Naive B cell (primary cell): Measurements from ENCODE around the gene SLC27A2. TPM values are rescaled to one million over a fixed set of nuclear protein-coding genes. Genes with fewer than 3 reads are reported as not detected.
"Not testable (repeated sequence)": the region's sequence is repeated elsewhere in the genome, so short reads cannot be mapped to it uniquely, and the experiment has no call there.

Experiments
- ATAC-seq, 2 donors: fragments of 150-1000 bp; cut with Tn5 transposase; 2 replicates each; pipeline ENCODE4 v1.10.0; 2021; ENCODE audit warnings: low read depth in 2 of 2, mild to moderate bottlenecking in 2 of 2, moderate library complexity in 2 of 2
- DNase-seq: peaks from one replicate; pipeline ENCODE4 v3.0.0; 2022
- H3K27ac Mint-ChIP-seq, 6 donors: one replicate each; pipeline ENCODE4 v1.8.0; 2020 to 2022; ENCODE audit warnings: mild to moderate bottlenecking in 6 of 6, mixed read lengths in 6 of 6, moderate library complexity in 5 of 6, inconsistent platforms in 2 of 6
- H3K27me3 Mint-ChIP-seq, 3 donors: one replicate each; pipeline ENCODE4 v1.8.0; 2021 to 2022; ENCODE audit warnings: mixed read lengths in 3 of 3, mild to moderate bottlenecking in 1 of 3
- H3K36me3 Mint-ChIP-seq, 2 donors: one replicate each; pipeline ENCODE4 v1.8.0; 2020 to 2022; ENCODE audit warnings: mixed read lengths in 2 of 2, inconsistent platforms in 1 of 2, mild to moderate bottlenecking in 1 of 2
- H3K4me1 Mint-ChIP-seq, 3 donors: one replicate each; pipeline ENCODE4 v1.8.0; 2020 to 2022; ENCODE audit warnings: mixed read lengths in 3 of 3, inconsistent platforms in 1 of 3, mild to moderate bottlenecking in 1 of 3, moderate library complexity in 1 of 3
- H3K4me3 Mint-ChIP-seq, 8 donors: one replicate each; pipeline ENCODE4 v1.8.0; 2020 to 2022; ENCODE audit warnings: mild to moderate bottlenecking in 8 of 8, mixed read lengths in 8 of 8, moderate library complexity in 8 of 8, inconsistent platforms in 2 of 8
- H3K9me3 Mint-ChIP-seq, 7 donors: one replicate each; pipeline ENCODE4 v1.8.0; 2020 to 2022; ENCODE audit warnings: mixed read lengths in 7 of 7, mild to moderate bottlenecking in 5 of 7, inconsistent platforms in 2 of 7, moderate library complexity in 1 of 7
- polyA plus RNA-seq, 6 donors: library from polyadenylated mRNA; unstranded; fragments of 300-500 nt; fragmentation: Illumina TruSeq; gene quantifications; one replicate each; pipeline ENCODE4 v1.2.3, GENCODE V29; 2021; ENCODE audit warnings: low read depth in 6 of 6

The SLC27A2 gene
- polyA plus RNA-seq, 6 donors from 2014 or later: 0.13 to 1.0 TPM; not detected in 4

DNA sequence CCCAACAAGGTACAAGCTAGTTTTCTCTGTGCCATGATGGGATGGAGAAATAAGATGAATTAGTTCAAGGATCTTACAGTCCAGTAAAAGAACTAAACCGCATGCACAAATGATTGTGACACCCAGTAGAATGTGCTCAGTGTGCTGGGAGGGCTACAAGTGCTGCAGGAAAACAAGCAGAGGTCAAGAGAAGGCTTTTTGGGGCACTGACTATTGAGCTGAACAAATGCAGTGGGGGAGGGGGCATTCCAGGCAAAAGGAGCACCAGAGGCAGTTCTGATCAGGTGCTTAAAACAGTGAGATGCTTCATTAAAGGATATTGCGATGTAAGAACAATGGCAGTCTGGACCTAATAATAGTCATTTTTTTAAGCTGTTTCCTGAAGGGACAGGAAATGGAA is 6.0 kb downstream of the SLC27A2 start:
- Mint-ChIP-seq H3K4me1 (peaks cover 17 to 36% (median 26%) of the 10 kb centered on the region in 3 donors), H3K27me3 (peaks cover 6 to 12% (median 8%) of the 10 kb centered on the region in 3 donors), H3K9me3 (no peaks in the 10 kb centered on the region), H3K27ac (no peak overlapping the region), H3K4me3 (no peak overlapping the region), H3K36me3 (no peaks in the 10 kb centered on the region)
- DNase-seq (no peak), ATAC-seq (no peak)

DNA sequence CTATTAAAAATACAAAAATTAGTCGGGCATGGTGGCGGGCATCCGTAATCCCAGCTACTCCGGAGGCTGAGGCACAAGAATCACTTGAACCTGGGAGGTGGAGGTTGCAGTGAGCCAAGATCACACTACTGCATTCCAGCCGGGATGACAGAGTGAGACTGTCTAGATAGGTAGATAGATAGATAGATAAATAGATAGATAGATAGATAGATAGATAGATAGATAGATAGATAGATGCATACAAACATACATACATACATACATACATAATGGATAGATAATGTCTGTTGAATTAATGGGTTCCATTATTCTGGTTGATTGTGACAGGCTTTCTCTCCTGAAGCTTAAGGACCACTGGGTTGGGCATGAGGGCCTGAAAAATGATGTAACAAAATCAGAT is 6.8 kb downstream of the SLC27A2 start:
- peak overlapping the region in 2 of 8 donors; percentile 9 to 37 for H3K4me3 Mint-ChIP-seq
- peaks cover 14 to 35% (median 30%) of the 10 kb centered on the region in 3 donors for H3K4me1 Mint-ChIP-seq

DNA sequence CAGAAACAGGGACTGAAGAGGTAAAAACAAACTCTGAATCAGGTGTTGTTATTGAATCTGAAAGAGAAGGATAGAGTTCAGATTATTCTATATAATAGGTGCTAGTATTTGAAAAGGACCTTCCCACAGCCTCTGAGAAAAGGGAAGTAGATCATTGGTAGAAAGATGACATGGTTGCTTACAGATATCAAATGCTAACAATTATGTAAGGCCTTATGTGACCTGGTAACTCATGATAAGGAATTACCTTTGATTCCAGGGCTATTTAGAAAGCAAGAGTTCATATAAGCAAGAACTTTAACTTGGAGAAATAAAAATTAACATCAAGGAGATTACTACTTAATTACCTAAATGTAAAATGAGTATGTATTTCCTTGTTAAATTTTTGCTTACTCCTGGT is 7.6 kb downstream of the SLC27A2 start:
- Mint-ChIP-seq H3K27ac (peak overlapping the region in 3 of 6 donors; percentile 49 to 80 (median 72)), H3K4me3 (peak overlapping the region in 4 of 8 donors; percentile 22 to 56 (median 40)), H3K4me1 (peaks cover 14 to 35% (median 30%) of the 10 kb centered on the region in 3 donors), H3K9me3 (no peaks in the 10 kb centered on the region), H3K36me3 (no peaks in the 10 kb centered on the region), H3K27me3 (no peaks in the 10 kb centered on the region)
- DNase-seq (no peak), ATAC-seq (peak; percentile 40 to 65)

More for the DNA sequence above, 6.8 kb downstream of the SLC27A2 start:
- peak overlapping the region in 1 of 6 donors; percentile 40 for H3K27ac Mint-ChIP-seq
- ATAC-seq, H3K27me3 Mint-ChIP-seq, H3K9me3 Mint-ChIP-seq, DNase-seq, H3K36me3 Mint-ChIP-seq: not testable (repeated sequence)

DNA sequence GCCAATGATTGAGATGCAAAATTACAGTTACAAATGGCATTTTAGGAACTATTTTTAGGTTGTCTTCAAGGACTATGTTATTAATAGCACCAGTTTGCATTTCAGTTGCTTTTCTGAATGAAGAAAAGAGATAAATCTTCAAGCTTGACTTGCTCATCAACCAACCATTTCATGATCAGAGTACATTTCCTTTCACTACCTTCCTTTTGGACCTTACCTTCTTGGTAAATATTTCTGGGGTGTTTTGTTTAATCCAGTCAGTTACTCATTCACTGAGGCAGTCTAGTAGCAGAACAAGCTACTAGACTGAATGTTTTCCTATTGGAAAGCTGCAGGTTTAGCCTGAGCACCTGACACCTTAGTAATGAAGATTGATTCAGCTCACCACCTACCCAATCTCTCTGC is 8.2 kb downstream of the SLC27A2 start:
- no peaks in the 10 kb centered on the region for H3K9me3 Mint-ChIP-seq
- peak overlapping the region in 2 of 6 donors; percentile 49 to 72 for H3K27ac Mint-ChIP-seq
- ATAC-seq (peak in 1 of 2 donors; percentile 32), DNase-seq (no peak)
- no peaks in the 10 kb centered on the region for H3K36me3 Mint-ChIP-seq
- peaks cover 14 to 35% (median 30%) of the 10 kb centered on the region in 3 donors for H3K4me1 Mint-ChIP-seq
- H3K4me3 Mint-ChIP-seq: peak overlapping the region in 4 of 8 donors; percentile 4 to 56 (median 37)
- peaks cover 0 to 3% (median 0%) of the 10 kb centered on the region in 3 donors for H3K27me3 Mint-ChIP-seq

DNA sequence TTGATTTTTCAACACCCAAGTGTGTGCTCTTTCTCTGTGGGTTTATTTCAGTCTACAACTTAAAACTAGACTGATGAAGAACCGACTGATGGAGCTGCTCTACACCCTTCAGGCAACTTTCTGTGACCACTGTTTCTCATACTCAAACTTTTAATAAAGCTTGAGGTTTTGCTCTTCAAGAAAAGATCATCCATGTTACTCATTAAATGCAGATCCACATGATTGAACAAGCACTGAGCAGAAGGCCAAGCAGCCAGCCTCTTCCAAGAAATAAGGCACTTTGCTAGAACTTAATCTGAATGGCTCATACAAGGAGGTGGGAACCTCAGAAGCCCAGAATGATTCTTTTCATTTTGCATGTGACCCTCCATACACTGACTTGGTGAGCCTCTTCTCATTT is 8.7 kb downstream of the SLC27A2 start:
- Mint-ChIP-seq H3K36me3 (no peaks in the 10 kb centered on the region), H3K4me3 (peak overlapping the region in 2 of 8 donors; percentile 35 to 56), H3K9me3 (no peaks in the 10 kb centered on the region), H3K27ac (no peak overlapping the region), H3K27me3 (peaks cover 0 to 3% (median 0%) of the 10 kb centered on the region in 3 donors), H3K4me1 (peaks cover 14 to 35% (median 30%) of the 10 kb centered on the region in 3 donors)
- DNase-seq (no peak), ATAC-seq (no peak)

DNA sequence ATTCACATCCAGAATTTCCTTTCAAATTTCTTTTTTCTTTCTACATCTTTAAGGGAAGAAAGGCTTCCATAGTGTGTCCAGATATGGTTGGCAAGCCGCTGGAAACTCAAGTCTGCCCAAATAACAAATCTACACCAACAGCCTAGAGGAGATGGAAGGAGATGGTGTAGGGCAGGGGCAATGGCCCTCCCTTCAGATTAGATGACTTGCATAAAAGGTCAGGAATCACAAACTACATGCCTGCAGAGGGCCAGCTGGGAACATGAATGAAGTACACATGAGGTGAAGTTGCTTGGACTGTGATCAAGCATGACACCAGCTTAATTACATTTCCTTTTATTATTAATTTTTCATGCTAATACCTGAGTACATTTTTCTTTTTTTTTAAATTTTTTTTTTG is 10.2 kb downstream of the SLC27A2 start:
- no peaks in the 10 kb centered on the region for H3K36me3 Mint-ChIP-seq
- no peak overlapping the region for H3K27ac Mint-ChIP-seq
- peaks cover 14 to 35% (median 30%) of the 10 kb centered on the region in 3 donors for H3K4me1 Mint-ChIP-seq

DNA sequence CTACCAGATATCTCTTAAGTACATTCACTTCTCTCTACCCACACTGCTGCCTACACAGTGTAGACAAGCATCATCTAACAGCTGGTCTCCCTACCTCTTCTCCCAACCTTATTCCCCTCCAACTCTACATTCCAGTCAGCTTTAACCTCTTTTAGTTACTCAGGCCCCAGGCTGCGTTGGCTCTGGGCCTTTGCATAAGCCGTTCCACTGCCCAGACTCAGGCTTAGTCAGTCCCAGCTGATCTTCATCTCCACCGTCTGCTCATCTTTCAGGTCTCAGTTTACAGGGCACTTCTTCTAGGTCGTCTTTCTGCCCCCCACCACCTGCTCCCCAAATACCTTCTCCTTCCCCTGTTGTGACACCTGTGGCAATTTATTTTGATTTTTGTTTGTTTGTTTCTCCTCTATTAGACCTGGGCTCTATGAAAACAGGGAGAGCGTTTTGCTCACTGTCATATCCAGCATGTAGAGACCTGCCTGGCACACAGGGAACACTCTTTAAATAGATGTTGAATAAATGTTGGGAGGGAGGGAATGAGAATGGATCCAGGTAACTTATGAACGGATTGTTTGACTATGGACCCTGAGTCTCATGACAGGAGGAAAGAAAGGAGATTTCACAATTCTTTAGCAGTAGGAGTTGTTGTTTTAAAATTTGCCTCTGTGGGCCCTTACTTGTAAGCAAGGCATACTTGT is 11.1 kb downstream of the SLC27A2 start:
- Mint-ChIP-seq H3K9me3 (no peaks in the 10 kb centered on the region), H3K4me1 (peaks cover 14 to 33% (median 30%) of the 10 kb centered on the region in 3 donors)

More for the DNA sequence above, 10.2 kb downstream of the SLC27A2 start:
- Mint-ChIP-seq H3K9me3 (no peaks in the 10 kb centered on the region), H3K4me3 (no peak overlapping the region), H3K27me3 (peaks cover 0 to 3% (median 0%) of the 10 kb centered on the region in 3 donors)
- DNase-seq (no peak), ATAC-seq (no peak)

DNA sequence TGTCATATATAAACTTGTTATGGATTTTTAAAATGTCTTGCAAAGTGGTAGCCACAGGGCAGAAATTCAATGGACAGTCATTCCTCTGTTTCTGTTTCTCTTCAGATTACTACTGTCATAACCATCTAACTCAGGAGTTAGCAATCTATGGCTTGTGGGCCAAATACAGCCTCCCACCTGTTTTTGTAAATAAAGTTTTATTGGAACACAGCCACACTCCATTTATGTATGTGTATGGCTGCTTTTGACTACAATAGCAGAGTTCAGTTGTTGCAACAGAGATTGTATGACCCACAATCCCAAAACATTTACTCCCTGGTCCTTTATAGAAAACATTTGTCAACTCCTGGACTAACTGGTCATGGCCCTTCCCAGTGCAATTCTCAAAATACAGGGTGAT is 20.0 kb downstream of the SLC27A2 start:
- Mint-ChIP-seq H3K4me3 (no peak overlapping the region), H3K36me3 (no peaks in the 10 kb centered on the region), H3K27me3 (no peaks in the 10 kb centered on the region), H3K27ac (no peak overlapping the region), H3K4me1 (no peaks in the 10 kb centered on the region), H3K9me3 (no peaks in the 10 kb centered on the region)
- ATAC-seq: no peak
- DNase-seq: no peak

More for the DNA sequence above, 11.1 kb downstream of the SLC27A2 start:
- peak overlapping the region in 2 of 6 donors; percentile 69 to 93 for H3K27ac Mint-ChIP-seq
- no peaks in the 10 kb centered on the region for H3K36me3 Mint-ChIP-seq
- no peak for ATAC-seq
- no peak for DNase-seq
- H3K27me3 Mint-ChIP-seq: peaks cover 0 to 3% (median 0%) of the 10 kb centered on the region in 3 donors
- H3K4me3 Mint-ChIP-seq: peak overlapping the region in 1 of 8 donors; percentile 11

DNA sequence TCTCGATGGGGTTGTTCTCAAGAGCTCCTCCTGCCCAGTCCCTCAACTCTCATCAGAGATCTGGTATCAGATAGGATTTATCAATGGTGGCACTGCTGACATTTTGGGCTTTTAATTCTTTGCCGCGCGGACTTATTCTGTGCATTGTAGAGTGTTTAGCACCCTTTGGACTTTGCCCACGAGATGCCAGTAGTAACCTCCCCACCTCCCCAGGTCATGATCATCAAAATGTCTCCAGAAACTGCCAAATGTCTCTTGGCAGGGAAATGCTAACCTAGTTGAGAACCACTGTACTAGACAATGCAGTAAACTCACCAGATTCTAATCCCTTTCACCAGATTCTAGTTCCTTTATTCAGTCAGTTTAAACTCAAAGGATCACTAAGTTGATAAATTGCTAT is 24.0 kb downstream of the SLC27A2 start:
- H3K27me3 Mint-ChIP-seq: peaks cover 0 to 8% (median 0%) of the 10 kb centered on the region in 3 donors
- peaks cover 4 to 19% of the 10 kb centered on the region in 2 donors for H3K36me3 Mint-ChIP-seq
- no peak for DNase-seq
- no peak overlapping the region for H3K4me3 Mint-ChIP-seq
- no peak for ATAC-seq
- no peak overlapping the region for H3K27ac Mint-ChIP-seq
- H3K9me3 Mint-ChIP-seq: peaks cover 0 to 12% (median 7%) of the 10 kb centered on the region in 7 donors
- no peaks in the 10 kb centered on the region for H3K4me1 Mint-ChIP-seq

DNA sequence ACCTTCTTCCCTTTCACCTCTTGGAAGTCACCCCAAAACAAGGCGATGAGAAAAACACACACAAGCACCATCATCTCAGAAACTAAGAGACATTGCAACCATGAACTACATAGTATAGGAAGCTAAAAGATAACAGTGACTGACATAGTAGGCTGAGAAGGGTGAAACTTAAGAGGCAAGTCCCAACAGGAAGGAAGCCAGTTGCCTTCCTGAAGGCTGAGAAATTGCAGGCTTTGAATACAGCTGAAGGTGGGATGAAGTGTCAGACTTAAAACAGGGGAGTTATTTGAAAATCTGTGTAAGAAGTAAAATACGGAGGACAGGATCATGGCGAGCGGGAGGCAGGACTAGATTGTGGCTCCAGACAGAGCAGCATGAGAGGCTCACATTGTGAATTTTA is 27.8 kb downstream of the SLC27A2 start:
- Mint-ChIP-seq H3K9me3 (peaks cover 6 to 33% (median 25%) of the 10 kb centered on the region in 7 donors), H3K27ac (no peak overlapping the region), H3K27me3 (peaks cover 0 to 8% (median 7%) of the 10 kb centered on the region in 3 donors), H3K4me1 (no peaks in the 10 kb centered on the region), H3K36me3 (peaks cover 19 to 48% of the 10 kb centered on the region in 2 donors), H3K4me3 (no peak overlapping the region)
- no peak for DNase-seq
- ATAC-seq: no peak

DNA sequence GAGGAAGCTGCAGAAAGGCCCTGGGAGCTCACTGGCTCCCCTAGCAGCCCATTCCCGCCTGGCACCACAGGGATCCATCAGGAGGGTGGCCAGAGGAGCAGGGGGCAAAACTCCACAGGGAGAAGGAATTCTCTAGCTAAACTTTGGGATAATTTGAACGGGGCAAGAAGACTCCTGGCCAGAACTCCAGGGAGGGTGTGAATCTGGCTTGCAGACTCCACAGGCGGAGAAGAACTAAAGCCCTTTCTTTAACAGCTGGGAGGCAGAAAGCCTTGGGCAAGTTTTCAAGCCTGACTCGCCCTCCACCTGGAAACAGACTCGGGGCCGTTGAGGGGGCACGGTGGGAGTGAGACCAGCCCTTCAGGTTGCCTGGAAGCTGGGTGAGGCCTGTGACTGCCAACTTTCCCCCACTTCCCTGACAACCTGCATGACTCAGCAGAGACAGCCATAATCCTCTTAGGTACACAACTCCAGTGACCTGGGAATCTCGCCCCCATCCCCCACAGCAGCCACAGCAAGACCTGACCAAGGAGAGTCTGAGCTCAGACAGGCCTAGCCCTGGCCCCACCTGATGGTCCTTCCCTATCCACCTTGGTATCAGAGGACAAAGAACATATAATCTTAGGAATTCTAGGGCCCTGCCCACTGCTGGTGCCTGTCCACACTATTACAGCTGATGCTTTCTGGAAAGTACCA is 28.6 kb downstream of the SLC27A2 start:
- Mint-ChIP-seq H3K4me3 (no peak overlapping the region), H3K27ac (no peak overlapping the region), H3K36me3 (peaks cover 19 to 48% of the 10 kb centered on the region in 2 donors), H3K27me3 (peaks cover 0 to 8% (median 7%) of the 10 kb centered on the region in 3 donors), H3K4me1 (no peaks in the 10 kb centered on the region), H3K9me3 (peaks cover 6 to 37% (median 25%) of the 10 kb centered on the region in 7 donors)
- DNase-seq (no peak), ATAC-seq (no peak)

DNA sequence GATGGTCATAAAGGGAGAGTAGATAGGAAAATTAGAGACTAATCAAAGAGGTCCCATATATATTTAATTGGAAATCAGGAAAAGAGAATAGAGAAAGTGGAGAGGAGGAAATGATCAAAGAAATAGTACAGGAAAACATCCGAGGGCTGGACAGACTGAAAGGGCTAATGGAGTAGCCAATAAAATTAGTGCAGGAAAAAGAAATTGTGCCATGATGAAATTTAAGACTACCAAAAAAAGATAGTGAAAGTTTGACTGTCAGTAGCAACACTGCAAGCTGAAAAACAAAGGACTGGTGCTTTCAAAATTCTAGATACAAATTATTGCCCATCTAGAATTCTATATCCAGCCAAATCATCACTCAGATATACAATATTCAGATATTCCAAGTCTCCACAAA is 36.3 kb downstream of the SLC27A2 start:
- H3K27ac Mint-ChIP-seq: no peak overlapping the region
- no peak for ATAC-seq
- peaks cover 0 to 6% (median 1%) of the 10 kb centered on the region in 7 donors for H3K9me3 Mint-ChIP-seq
- no peak overlapping the region for H3K4me3 Mint-ChIP-seq
- peaks cover 0 to 8% of the 10 kb centered on the region in 2 donors for H3K36me3 Mint-ChIP-seq
- no peak for DNase-seq
- peaks cover 4 to 7% (median 6%) of the 10 kb centered on the region in 3 donors for H3K4me1 Mint-ChIP-seq
- peaks cover 0 to 7% (median 0%) of the 10 kb centered on the region in 3 donors for H3K27me3 Mint-ChIP-seq

DNA sequence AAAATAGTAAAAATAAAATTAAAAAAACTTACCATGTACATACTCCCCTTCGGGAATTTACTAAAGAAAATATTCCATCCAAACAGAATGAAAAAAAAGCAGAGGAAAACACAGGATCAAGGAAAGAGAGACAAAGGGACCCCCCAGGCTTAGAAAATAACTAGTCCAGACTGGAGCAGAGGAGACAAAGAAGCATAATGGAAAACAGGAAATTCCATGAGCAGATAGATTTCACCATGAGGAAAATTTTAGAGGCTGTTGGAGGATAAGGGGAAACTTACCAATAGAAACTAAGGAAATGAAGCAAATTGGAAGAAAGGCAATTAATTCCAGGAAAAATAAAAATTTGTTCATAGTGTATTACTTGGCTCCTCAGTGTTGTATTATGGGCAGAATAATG is 36.7 kb downstream of the SLC27A2 start:
- Mint-ChIP-seq H3K9me3 (peaks cover 0 to 4% (median under 1%) of the 10 kb centered on the region in 7 donors), H3K4me3 (no peak overlapping the region), H3K27me3 (peaks cover 0 to 5% (median 0%) of the 10 kb centered on the region in 3 donors), H3K27ac (no peak overlapping the region), H3K36me3 (peaks cover 0 to 4% of the 10 kb centered on the region in 2 donors), H3K4me1 (peaks cover 4 to 7% (median 6%) of the 10 kb centered on the region in 3 donors)
- ATAC-seq (no peak), DNase-seq (no peak)
